DMS 273 (cell line): ENCODE results near the gene FBP1.
A peak's percentile ranks its signal among the peaks of the same experiment; 100 is the strongest.

ENCODE experiments used
- DNase-seq: peaks from one replicate; lab custom pipeline; 2025; ENCODE audit not compliant: unreplicated experiment; lab: John Stamatoyannopoulos, UW

Gene FBP1

GRCh38 chr9:94584555-94584954 is 54.8 kb downstream of the FBP1 start:
- DNase-seq, result no peak

- no peak for DNase-seq
Measured at GRCh38 chr9:94581728-94582127, 57.6 kb downstream of the FBP1 start.

- no peak for DNase-seq
Measured at GRCh38 chr9:94577571-94577970, 61.7 kb downstream of the FBP1 start.

- DNase-seq, result no peak
Measured at GRCh38 chr9:94577036-94577435, 62.3 kb downstream of the FBP1 start.

- no peak for DNase-seq
Measured at GRCh38 chr9:94576131-94576530, 63.2 kb downstream of the FBP1 start.

- no peak for DNase-seq
Measured at GRCh38 chr9:94568972-94569712, 70.2 kb downstream of the FBP1 start.

- DNase-seq, result no peak
Measured at GRCh38 chr9:94568250-94568889, 70.9 kb downstream of the FBP1 start.

- DNase-seq, result no peak
Measured at GRCh38 chr9:94567271-94567670, 72.0 kb downstream of the FBP1 start.

GRCh38 chr9:94566550-94566949 is 72.8 kb downstream of the FBP1 start:
- no peak for DNase-seq

GRCh38 chr9:94564279-94564678 is 75.0 kb downstream of the FBP1 start:
- DNase-seq, result peak; percentile 11

- DNase-seq, result no peak
Measured at GRCh38 chr9:94563548-94563947, 75.8 kb downstream of the FBP1 start.

- DNase-seq, result no peak
Measured at GRCh38 chr9:94560237-94560636, 79.1 kb downstream of the FBP1 start.

GRCh38 chr9:94557376-94557775 is 81.9 kb downstream of the FBP1 start:
- no peak for DNase-seq

GRCh38 chr9:94554439-94555331 is 84.6 kb downstream of the FBP1 start, which contains the start of gene PCAT7:
Gene PCAT7, plus strand, starts transcription at chr9:94555083.
- DNase-seq, result peak; percentile 27

- no peak for DNase-seq
Measured at GRCh38 chr9:94554078-94554438, 85.3 kb downstream of the FBP1 start.
